Breast epithelium (tissue), 3 donors: ENCODE data around the gene MDK.

Source experiments
- CTCF ChIP-seq, 3 donors: fragments of 450-650 bp; IDR thresholded peaks; one replicate each; pipeline ENCODE4 v1.5.1; 2016 to 2017; ENCODE audit warnings: antibody characterized with exemption in 3 of 3, mild to moderate bottlenecking in 3 of 3, moderate library complexity in 3 of 3
- POLR2A ChIP-seq: fragments of 450-650 bp; IDR thresholded peaks from one replicate; pipeline ENCODE4 v1.6.1; 2016; ENCODE audit warnings: antibody characterized with exemption, mild to moderate bottlenecking, moderate library complexity

DNA sequence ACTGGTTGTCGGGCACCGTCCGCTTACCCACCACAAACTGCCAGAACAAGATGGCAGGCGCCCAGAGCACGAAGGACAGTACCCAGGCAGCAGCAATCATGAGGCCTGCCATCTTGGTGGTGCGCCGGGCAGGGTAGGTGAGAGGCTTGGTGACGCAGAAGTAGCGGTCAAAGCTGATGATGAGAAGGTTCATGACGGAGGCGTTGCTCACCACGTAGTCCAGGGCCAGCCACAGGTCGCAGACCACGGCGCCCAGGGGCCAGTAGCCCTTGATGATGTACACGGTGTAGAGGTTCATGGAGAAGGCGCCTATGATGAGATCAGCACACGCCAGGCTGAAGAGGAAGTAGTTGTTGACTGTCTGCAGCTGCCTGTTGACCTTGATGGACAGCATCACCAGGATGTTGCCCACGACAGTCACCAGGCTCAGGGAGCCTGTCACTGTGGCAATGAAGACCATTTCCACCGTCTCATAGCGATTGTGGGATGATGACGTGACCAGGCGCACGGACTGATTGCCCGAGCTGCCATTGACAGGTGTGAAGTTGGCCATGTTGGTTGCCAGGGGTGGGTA, 4.6 kb downstream of the MDK start:
- TF ChIP-seq POLR2A (no peak), CTCF (IDR thresholded peaks at IDR 0.05) (no peak)
